NCI-H1092 treated with DMSO at 0.1 percent for 48 hours (cell line): ENCODE measurements around the gene CFAP221.
A peak's percentile ranks its signal among the peaks of the same experiment; 100 is the strongest.
"Not testable (repeated sequence)": the region's sequence is repeated elsewhere in the genome, so short reads cannot be mapped to it uniquely, and the experiment has no call there.

Source experiments
- DNase-seq: peaks from one replicate; lab custom pipeline; 2025; lab: John Stamatoyannopoulos, UW

Gene CFAP221

GRCh38 chr2:119586085-119586484 lies 41.8 kb downstream of the CFAP221 start:
- DNase-seq: no peak

GRCh38 chr2:119590873-119591272 lies 46.6 kb downstream of the CFAP221 start:
- DNase-seq: no peak

- no peak for DNase-seq
Observed at GRCh38 chr2:119591523-119591922, 47.3 kb downstream of the CFAP221 start.

GRCh38 chr2:119592436-119592835 lies 48.2 kb downstream of the CFAP221 start:
- DNase-seq: no peak

GRCh38 chr2:119596638-119597037 lies 52.4 kb downstream of the CFAP221 start:
- no peak for DNase-seq

- DNase-seq: peak; percentile 94
Observed at GRCh38 chr2:119598596-119599263, 54.5 kb downstream of the CFAP221 start.

- DNase-seq: peak; percentile 40
Observed at GRCh38 chr2:119599384-119599783, 55.1 kb downstream of the CFAP221 start.

GRCh38 chr2:119605096-119605495 lies 60.8 kb downstream of the CFAP221 start:
- DNase-seq: no peak

GRCh38 chr2:119606674-119607073 lies 62.4 kb downstream of the CFAP221 start:
- DNase-seq: no peak

- no peak for DNase-seq
Observed at GRCh38 chr2:119608553-119608952, 64.3 kb downstream of the CFAP221 start.

GRCh38 chr2:119609337-119609736 lies 65.1 kb downstream of the CFAP221 start:
- DNase-seq: no peak

GRCh38 chr2:119614140-119614539 lies 69.9 kb downstream of the CFAP221 start:
- not testable (repeated sequence) for DNase-seq

GRCh38 chr2:119616421-119616820 lies 72.2 kb downstream of the CFAP221 start:
- no peak for DNase-seq

- no peak for DNase-seq
Observed at GRCh38 chr2:119617455-119617854, 73.2 kb downstream of the CFAP221 start.

- DNase-seq: not testable (repeated sequence)
Observed at GRCh38 chr2:119618725-119619124, 74.5 kb downstream of the CFAP221 start.

GRCh38 chr2:119625226-119625625 lies 81.0 kb downstream of the CFAP221 start:
- no peak for DNase-seq

- DNase-seq: no peak
Observed at GRCh38 chr2:119629323-119629825, 85.1 kb downstream of the CFAP221 start.

- no peak for DNase-seq
Observed at GRCh38 chr2:119630121-119630520, 85.9 kb downstream of the CFAP221 start.

- DNase-seq: no peak
Observed at GRCh38 chr2:119637371-119637770, 93.1 kb downstream of the CFAP221 start.

- DNase-seq: no peak
Observed at GRCh38 chr2:119638246-119638645, 94.0 kb downstream of the CFAP221 start.

- peak; percentile 18 for DNase-seq
Observed at GRCh38 chr2:119638685-119639554, 94.7 kb downstream of the CFAP221 start.

- peak; percentile 56 for DNase-seq
Observed at GRCh38 chr2:119641562-119642258, 97.5 kb downstream of the CFAP221 start.
